ENCODE results near the gene PCSK1N.

Gene PCSK1N

DNA sequence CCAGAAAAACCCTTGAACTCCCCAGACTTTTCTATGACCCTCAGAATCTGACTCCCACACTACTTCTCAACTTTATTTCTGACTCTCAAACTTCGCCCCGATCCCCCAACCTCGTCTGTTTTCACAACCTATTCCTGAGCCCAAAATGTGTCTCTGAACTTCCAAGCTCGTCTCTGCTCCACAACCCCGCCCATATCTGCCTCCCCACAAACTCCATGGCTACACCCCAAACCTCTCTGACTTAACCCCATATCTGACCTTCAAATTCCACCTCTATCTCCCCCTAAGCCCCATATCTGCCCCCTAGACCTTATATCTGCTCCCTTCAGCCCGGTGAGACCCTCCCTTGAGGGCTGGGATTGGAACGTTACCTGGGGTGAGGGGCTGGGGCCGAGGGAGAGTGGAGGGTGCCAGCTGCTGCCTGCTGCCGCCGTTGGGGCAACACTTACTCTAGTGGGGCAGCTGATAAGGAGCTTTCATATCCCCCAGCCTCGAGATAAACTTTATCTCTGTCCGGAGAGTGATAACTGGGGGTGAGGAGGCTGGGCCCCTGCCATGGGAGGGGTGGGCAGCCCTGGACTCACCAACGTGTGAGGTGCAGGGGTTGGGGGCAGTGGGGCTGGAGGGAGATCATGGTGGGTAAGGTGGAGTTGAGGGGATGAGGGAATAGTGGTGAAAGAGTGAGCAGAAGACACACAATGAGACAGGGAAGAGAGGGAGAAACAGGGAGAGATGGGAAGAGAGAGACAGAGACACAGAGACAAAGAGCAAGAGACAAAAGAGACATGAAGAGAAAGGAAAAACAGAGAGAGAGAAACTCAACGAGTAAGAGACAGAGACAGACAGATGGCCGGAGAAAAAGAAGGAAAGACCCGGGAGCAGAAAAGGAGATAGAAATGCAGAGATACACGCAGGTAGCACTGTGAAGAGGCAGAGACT lies 47.6 kb downstream of the PCSK1N start:
- no peak for DNase-seq

DNA sequence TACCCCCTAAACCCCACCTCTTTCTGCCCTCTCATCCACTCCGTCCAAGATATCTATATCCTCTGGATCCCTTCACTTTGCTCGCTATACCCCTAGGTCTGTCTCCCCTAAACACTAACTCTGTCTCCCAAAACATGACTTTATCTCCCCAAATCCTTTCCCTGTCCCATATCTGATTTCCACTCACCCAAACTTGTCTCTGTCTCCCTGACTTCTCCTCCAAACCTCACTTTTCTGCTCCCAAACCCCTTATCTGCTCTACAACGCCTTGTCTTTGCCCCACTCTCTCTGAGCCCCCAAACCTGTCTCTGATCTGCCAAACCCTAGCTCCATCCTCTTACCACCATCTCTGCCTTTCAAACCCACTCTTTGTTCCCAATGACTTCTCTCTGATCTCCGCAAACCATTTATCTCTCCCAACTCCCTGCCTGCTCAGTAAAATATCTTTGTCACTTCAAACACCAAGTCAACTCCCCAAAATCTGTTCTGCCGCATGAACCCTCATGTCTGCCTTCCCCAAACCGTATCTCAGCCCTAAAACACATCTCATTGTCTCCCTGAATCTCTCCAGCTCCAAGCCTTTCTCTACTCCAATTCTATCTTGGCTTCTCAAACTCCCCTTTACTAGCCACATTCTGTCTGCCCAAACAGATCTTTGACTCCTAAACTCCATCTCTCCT lies 48.4 kb downstream of the PCSK1N start:
- DNase-seq, result no peak

DNA sequence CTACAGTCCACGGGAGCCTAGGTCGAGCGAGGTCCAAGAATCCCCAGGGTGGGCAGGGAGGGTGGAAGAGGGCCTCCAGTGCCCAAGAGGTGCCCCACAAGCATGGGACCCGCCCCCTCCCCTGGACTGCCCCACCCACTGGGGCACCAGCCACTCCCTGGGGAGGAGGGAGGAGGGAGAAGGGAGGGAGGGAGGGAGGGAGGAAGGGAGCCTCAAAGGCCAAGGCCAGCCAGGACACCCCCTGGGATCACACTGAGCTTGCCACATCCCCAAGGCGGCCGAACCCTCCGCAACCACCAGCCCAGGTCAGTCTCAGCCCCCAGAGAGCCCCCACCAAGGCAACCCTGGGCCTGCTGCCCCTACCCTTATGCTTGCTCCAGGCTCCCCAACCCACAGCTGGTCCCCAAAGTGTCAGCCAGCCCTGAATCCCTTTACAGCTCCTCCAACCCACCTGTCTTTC lies 49.0 kb downstream of the PCSK1N start, which contains the start of gene GATA1:
GATA1 (plus strand) TSS at position 250 of the 460 bp plus-strand sequence. CDS start 4,520 bp downstream, outside the sequence.
- DNase-seq, result peak; percentile 86

DNA sequence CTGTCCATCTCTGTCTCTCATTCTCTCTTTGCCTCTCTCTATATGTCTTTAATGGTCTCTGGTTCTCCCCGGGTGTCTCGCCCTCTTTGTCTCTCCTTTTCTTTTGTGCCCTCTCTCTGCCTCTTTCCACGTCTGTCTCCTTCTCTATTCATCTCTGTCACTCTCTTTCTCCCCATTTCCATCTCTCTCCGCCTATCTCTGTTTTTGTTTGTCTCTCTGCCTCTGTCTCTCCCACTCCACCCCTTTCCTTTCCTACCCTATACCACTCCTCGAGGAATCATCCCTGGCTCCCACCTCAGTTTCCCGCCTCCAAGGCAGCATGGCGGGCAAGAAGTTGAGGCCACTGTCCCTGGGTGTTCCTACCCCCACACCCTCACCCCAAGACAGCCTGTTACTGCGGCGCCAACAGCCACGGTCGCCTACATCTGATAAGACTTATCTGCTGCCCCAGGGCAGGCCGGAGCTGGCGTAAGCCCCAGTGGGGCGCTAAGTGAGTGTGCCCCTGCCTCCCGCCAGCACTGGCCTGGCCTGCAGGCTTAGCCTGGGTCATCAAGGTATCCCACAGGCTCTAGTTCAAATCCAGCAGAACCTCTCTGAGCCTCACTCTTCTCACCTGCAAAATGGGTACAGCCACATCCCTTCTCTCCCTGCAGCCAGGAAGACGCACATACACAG lies 49.7 kb downstream of the PCSK1N start:
- DNase-seq, result peak; percentile 86

DNA sequence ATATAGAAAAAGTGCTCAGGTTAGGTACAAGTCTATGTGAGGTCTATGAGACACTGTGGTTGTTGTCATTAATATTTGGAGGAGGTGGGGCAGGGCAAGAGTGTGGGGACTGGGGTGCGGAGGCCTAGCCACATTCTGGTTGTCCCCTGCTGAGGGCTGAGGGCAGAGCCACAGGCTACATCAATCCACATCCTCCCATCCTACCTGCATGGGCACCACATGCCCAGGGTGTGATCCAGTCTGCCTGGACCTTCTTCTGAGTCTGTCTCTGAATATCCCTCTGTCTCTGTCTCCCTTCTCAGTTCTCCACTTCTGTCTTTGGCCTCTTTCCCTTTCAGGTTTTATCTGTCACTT lies 50.2 kb downstream of the PCSK1N start:
- DNase-seq, result peak; percentile 48

DNA sequence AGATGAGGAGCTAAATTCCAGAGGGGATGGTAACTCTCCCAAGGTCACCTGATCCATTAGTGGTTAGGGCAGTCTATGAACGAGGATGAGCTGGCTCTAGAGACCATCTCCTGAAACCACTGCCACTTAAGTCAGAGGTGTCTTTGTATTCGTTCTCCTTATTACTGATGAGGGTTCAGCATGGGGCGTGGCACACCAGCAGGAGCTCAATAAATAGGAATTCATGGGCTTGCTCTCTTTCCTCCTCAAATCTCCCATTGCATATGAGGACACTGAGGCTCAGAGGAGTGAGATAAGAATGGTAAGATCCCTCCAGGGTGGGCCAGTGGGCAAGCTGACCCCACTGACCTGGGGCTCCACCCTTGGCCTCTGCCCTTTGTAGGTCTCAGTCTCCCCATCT lies 50.7 kb downstream of the PCSK1N start:
- peak; percentile 47 for DNase-seq

DNA sequence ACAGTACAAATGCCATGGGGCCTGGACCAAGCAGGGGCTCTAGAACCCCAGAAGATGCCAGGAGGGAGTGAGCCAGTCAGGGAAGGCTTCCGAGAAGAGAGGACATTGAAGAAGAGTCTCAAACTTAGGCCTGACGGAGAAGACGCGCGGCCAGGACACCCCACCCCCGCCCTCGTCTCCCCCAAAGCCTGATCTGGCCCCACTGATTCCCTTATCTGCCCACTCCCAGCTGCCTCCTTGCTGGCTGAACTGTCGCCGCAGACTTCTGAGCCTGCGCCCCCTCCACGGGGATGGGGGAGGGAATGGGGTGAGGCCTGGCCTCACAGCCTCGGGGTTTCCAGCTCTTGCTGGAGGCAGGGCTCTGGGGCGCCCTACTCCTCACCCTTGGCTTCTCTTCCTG lies 52.6 kb downstream of the PCSK1N start:
- peak; percentile 90 for DNase-seq

DNA sequence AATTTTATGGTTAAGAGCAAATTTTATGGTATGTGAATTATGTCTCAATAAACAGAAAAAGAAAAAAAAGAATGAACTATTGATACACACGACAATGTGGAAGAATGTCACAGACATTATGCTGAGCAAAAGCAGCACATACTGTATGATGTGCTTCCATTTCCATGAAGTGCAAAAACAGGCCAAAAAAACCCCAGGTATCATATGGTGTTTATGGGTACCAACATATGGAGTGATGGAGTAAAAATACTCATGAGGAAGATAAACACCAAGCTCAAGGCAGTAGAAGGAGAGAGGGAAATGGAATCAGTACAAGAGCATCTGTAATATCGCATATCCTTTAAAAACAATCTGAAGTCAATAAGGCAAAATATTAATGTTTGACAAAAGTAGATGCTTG lies 53.2 kb downstream of the PCSK1N start:
- peak; percentile 44 for DNase-seq

DNA sequence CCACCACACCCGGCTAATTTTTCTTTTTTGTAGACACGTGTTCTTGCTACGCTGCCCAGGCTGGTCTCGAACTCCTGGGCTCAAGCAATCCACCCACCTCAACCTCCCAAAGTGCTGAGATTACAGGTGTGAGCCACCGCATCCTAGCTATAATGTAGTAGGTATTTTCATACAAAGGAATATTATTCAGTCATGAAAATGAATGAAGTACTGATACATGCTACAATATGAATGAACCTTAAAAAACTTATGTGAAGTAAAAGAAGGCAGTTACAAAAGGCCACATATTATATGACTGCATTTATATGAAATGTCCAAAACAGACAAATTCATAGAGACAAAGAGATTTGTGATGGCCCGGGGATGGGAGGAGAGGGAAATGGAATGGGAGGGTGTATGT lies 53.7 kb downstream of the PCSK1N start:
- DNase-seq, result no peak

All from OCI-M1 (cell line).